ENCODE data around the gene CSNK1D. TPM values are rescaled to one million over a fixed set of nuclear protein-coding genes. Genes with fewer than 3 reads are reported as not detected.

The CSNK1D gene
- 50.3 TPM for total RNA-seq (ENCODE audit: insufficient read depth, low replicate concordance)

DNA sequence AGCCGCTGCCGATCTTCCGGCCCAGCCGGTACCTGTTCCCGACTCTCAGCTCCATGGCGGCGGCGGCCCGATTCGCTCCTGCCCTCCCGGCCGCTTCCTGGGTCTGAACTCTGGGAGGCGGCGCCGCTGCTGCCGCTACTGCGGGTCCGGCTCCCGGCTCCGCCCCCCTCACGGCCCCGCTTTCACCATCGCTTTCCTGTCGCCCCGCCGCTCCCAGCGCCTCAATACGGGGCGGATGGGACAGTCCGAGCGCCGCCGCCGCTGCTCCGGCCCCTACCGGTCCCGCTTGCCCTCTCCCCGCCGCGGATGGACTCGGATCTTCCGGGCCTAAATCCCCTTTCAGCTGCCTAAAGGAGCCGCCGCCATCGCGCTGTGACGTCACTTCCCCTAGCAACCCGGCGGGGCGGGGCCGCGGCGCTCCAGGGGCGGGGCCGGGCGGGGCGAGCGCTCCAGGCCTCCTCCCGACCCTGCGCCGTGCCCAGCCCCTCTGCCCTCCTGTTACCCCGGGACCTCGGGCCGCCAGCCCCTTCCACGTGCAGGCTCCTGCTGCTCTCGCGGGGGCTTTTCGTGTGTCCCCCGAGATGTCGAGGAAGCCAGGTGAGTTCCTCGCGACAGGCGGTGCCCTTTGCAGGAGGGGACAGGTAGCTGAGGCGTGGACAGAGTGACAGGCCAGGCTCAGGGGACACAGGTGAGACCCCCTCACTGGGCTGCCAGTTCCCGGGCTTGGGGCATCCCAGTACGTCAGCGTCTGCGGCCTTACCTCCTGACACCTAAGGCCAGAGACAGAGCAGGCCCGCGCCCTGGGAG, at the start of gene CSNK1D:
TSS of gene CSNK1D (minus strand) at position 374 of the 807 bp plus-strand sequence. CDS start at position 55, 319 bp downstream.
- DNase-seq (ENCODE audit: low spot score) = peak; percentile 94

DNA sequence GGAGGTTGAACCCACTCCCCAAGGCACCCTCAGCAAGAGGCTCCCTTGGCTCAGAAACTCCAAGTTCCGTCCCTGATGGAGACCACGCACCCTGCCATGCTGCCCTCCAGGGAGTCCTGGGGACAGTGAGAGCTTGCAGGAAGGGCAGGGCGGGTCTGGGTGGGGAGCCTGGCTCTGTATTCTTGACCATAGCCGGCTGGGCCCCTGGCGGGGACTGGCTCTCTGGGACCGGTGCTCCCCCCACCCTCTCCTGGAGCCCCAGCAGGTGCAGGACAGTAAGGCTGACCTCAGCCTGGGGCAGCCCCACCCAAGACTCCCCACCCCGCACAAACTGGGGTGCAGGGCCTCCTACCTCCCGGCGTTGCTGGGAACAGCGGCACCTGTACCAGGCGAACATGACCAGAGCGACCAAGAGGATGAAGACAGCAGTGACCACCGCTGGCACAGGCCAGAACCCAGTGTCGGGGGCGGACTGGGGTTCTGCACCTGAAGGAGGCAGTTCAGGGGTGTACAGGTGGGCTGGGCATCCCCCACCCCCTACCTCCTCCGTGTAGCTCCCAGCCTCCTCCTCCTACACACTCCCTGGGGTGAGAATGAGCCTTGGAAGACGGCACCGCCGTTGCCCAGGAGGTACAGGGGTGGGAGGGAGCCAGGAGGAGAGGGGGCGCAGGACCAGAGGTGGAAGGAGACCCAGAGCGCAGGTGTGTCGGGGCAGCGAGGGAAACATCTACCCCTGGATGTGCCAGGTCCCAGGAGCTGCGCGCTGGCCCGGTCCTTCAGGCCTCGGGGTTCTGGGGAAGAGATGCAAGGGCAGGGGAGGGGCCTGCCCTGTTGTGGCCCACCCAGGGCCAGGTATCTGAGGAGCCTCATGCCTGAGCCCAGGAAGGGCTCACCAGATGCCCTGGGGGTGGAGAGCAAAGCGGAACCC, 49.3 kb upstream of the CSNK1D start:
- DNase-seq (ENCODE audit: low spot score) = no peak

DNA sequence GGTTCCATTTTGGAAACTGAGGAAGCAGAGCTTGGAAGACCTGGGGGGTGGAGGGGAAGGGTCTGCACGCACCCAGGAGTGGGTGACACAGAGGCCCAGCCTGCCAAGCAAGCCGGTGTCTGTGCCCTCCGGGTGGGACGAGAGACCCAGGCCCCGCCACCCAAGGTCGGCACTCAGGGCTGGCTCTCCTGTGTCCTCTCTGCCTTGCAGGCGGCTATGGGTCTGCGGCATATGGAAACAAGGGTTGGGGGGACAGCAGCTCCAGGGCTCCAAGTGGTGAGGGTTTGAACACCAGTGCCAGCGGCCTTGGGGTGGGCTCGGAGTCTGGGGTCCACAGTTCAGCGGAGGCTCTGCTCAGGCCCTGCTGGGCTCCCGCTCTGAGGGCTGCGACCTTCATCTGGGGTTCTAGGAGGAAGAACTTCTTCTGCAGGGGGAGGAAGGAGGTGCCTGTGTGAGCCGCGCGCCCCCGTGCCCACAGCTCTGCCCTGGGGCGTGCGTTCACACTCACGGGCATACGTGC, 48.5 kb upstream of the CSNK1D start:
- no peak for DNase-seq (ENCODE audit: low spot score)

DNA sequence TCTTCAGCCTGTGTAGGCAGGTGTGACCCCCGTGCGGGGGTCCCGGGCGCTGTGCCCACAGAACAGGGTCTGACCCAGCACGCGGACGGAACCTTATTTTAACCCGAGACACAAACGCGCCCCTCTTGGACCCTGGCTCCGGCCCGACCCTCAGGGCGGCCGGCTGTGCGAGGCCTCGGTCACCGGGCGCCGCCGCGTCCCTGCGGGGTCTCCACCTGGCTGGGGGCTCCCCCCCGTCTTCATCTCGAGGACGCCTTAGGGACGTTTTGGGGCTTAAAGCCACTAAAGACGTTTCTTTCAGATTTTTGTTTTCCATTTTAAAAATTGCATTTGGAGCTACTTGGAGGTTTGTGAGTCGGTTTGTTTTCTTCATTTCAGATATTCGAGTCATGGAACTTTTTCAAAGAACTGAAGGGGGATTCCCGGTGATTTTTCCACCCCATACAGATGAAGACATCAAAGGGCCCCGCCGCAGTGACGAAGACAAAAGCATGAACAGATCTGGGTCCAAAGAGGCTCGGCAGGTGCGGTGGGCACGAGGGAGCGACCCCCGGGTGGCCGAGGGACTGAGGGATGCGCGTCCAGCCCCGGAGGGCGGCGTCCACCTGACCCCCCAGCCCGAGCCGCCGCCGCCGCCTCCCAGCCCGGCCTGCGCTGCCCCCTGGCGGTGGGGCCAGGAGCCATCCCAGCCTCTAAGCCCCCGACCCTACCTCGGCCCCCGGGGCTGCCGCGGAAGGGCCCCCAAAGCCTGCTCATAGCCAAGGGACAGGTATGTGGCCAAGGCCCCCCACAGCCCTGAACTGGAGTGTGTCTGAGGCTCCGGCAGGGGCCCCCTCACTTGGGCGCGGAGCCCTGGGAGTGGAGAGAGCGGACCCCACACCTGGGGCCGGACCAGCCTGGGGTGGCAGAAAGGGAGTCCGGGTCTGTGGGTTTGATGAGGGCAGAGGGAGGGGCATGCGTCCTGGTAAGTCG, 47.7 kb upstream of the CSNK1D start:
- DNase-seq (ENCODE audit: low spot score) = no peak

DNA sequence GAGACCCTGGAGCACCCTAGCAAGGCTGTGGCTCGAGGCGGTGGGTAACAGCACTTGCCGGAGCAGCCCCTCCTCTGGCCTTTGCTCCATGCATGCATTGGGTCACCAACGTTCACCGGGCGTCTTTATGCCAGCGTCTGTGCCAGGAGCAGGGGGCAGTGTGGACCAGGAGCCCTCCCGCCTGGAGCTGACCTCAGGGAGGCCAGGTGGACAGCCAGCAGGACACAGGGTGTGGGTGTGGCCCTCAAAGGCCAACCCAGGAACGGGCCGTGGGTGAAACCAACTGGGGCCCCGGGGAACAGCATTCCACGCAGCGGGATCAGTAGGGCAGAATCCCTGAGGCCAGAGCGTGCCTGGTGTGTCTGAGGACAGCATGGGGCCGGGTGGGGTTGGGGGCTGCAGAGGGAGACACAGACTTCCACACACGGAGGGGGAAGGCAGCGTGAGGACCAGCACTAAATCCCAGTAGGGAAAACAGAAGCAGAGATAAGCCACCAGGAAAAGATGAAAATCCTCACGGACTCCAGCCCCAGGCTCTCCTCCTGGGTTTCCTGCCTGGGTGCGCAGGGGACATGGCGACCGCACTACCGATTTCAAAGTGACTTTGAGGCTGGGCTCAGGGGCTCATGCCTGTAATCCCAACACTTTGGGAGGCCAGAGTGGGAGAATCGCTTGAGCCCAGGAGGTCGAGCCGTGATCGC, 46.8 kb upstream of the CSNK1D start:
- DNase-seq (ENCODE audit: low spot score) = no peak

DNA sequence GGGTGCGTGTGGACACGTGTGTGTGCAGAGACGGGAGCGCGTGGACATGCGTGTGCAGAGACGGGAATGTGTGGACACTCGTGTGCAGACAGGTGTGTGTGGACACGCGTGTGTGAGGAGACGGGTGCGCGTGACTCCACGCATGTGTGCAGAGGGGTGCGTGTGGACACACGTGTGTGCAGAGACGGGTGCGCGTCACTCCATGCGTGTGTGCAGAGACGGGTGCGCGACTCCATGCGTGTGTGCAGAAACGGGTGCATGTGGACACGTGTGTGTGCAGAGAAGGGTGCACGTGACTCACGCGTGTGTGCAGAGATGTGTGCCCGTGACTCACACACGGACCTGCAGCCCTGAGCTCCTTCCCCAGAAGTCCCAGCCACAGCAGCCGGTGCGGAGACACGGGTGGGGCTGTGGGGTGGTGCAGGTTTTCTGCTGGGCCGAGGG, 46.1 kb upstream of the CSNK1D start:
- no peak for DNase-seq (ENCODE audit: low spot score)

DNA sequence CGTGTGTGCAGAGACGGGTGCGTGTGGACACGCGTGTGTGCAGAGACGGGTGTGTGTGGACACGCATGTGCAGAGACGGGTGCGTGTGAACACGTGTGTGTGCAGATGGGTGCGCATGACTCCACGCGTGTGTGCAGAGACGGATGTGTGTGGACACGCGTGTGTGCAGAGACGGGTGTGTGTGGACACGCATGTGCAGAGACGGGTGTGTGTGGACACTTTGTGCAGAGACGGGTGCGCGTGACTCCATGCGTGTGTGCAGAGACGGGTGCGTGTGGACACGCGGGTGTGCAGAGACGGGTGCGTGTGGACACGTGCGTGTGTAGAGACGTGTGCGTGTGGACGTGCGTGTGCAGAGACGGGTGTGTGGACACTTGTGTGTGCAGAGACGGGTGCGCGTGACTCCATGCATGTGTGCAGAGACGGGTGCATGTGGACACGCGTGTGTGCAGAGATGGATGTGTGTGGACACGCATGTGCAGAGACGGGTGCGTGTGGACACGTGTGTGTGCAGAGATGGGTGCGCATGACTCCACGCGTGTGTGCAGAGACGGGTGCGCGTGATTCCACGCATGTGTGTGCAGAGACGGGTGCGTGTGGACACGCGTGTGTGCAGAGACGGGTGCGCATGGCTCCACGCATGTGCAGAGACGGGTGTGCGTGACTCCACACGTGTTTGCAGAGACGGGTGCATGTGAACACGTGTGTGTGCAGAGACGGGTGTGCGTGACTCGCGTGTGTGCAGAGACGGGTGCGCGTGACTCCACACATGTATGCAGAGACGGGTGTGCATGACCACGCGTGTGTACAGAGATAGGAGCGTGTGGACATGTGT, 45.5 kb upstream of the CSNK1D start:
- no peak for DNase-seq (ENCODE audit: low spot score)

DNA sequence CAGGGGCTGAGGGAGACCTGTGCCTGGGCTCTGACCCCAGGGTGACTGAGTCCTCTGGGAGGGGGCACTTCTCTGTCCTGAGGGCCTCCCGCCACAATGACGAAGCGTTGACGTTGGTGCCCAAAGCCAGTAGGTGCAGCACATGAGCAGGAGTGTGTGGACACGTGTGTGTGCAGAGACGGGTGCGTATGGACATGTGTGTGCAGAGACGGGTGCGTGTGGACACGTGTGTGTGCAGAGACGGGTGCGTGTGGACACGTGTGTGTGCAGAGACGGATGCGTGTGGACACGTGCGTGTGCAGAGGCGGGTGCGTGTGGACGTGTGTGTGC, 44.6 kb upstream of the CSNK1D start:
- no peak for DNase-seq (ENCODE audit: low spot score)

DNA sequence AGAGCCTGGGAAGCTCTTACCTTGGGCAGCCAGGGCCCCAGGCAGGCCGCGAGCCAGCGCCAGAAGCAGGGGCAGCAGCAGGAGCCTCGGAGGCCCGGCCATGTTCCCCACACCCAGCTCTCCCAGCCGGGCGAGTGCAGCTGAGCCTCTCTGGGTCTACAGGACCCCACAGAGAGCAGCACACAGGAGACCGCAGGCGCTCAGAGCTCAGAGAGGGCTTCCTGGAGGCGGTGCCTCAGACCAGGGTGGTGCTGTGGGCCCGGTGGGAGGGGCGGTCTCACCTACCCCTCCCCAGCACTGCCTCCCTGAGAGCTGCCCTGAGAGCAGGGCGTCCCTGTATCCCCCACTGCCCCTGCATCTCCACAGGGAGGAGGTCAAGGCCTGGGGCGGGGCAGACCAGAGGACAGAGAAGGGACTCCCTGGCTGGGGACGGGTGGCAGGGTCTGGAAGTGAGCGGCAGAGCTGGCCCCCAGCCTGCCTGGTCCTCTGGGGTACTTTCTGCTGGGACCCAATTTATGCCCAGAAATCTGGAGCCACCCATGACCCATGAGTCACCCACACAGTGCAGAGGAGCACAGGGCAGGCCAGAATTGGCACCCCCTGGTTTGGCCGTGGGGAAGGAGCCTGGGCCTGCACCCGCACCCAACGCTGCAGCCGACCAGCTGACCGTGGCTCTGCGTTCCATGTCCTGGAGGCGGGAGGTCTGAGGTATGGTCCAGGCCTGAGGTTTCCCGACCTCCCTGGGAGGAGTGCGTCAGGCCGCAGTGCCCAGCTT, 44.1 kb upstream of the CSNK1D start, which contains the start of gene CD7:
TSS of gene CD7 (minus strand) at position 215 of the 775 bp plus-strand sequence. CDS start at position 102, 113 bp downstream.
- no peak for DNase-seq (ENCODE audit: low spot score)

DNA sequence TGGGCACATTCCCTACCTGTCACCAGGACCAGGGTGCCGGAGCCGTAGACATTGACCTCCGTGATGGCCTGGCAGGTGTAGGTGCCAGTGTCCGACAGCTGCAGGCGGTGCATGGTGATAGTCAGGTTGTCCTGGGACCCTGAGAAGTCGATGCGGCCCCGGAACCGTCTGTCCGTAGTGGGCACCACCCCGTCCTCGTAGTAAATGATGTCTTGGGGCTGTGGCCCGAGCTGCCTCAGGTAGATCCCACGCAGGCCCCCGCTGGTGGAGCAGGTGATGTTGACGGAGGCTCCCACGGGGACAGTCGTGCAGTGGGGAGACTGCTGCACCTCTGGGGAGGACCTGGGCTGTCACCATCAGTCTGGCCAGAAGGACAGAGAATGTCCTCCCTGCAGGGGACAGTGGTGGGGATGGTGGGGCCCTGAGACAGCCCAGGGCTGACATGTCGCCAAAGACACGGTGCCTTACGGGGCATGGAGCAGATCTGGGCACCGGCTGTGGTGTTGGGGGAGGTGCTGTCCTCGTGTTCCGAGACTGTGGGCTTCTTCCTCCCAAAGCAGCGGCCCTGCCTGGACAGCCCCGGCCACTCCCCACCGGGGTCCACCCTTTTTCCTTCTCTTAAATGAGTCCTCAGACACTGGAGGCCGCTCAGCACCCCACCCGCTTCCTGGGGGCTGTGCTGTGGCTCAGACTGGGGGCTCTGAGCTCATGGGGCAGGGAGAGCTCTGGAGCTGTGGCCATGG, 43.3 kb upstream of the CSNK1D start:
- no peak for DNase-seq (ENCODE audit: low spot score)

DNA sequence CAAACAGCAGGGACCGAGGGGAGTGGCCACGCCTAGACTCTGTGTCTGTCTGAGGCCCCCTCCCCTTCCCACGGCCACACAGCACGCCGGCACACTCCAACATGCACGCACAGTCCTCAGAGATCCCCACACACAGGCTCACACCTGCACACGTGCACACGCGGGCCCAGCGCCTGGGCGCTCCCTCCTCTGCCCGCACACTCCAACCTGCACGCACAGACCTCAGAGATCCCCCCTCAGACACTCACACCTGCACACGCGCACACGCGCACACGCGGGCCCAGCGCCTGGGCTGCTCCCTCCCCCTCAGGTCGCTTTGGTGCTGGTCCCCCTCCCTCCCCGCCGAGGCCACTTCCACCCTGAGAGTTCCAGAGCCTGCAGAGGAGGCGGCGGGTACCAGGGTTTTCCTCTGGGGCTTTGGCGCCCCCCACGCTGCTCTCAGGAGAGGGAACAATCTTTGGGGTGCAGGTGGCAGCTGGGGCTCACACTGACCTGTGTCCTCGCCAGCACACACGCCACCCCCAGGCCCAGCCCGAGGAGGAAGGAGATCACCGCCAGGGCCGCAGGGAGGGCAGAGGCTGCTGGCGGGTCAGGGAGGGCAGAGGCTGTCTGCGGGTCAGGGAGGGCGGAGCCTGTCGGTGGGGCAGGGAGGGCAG, 42.3 kb upstream of the CSNK1D start:
- no peak for DNase-seq (ENCODE audit: low spot score)

DNA sequence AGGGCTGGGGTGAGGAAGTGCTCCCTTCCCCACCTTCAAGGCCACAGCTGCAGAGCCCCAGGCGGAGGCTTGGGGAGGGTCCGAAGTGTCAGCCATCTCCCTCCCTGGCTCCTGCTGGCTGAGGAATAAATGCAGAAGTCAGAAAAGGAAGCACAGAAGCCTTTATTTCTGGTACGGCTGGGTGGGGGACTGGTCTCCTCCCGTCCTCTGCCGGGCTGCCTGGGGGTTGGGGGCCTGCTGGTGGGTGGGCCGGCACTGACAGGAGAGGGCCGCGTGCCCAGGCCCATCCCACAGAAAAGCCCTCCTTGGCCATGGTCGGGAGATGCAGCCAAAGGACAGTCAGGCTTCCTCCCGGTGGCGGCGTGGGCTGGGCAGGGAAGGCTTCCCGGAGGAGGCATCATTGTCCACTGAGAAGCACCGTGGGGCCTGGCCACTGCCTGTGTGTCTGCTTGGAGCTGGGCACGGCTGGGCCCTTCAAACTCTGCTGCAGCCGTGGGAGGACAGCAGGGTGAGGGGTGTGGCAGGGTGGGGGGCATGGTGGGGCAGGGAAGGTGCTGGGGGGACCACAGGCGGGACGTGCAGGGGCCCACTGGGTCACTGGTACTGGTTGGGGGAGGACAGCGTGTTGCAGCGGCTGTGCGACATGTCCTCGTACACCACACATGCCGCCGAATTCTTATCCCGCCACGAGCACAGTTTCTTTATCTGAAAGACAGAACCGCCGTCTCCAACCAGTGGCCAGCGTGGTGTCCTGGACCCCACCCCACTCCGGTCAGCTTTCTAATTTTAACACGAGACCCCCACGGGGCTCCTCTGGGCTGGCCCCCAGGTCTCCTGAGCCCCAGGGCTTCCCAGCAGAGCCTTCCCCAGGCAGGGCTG, 41.5 kb upstream of the CSNK1D start:
- DNase-seq (ENCODE audit: low spot score) = no peak

DNA sequence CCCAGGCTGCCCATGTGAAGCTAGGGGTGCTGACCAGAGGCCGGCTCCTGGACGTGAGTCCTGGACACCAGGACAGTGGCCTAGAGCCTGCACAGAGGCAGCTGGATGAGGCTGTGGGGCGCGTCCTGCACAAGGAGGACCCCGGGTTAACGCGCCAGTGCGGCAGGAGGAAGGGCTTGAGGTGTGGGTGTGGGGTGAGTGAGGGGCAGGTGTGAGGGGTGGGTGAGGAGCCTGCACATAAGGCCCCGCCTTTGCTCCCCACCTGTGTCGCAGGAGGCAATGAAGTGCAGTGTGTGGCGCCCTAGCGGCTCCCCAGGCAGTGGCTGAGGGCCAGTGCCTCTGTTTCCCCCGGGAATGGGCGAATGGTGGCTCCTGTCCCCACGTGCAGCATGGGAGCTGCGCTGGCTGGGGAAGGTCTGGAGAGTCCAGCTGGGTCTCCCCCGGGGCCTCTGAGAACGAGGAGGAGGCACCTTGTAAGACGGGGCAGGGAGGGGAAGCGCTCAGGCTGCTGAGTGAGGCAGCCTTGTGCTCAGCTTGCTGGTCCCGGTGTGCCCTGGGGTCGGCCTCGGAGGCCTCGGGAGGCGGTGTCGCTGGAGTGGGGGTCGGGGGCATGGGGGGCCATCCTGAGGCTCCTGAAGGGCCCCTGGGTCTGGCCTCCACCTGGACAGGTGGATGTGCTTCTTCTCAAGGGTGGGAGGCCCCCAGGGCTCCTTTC, 40.7 kb upstream of the CSNK1D start:
- DNase-seq (ENCODE audit: low spot score) = no peak

DNA sequence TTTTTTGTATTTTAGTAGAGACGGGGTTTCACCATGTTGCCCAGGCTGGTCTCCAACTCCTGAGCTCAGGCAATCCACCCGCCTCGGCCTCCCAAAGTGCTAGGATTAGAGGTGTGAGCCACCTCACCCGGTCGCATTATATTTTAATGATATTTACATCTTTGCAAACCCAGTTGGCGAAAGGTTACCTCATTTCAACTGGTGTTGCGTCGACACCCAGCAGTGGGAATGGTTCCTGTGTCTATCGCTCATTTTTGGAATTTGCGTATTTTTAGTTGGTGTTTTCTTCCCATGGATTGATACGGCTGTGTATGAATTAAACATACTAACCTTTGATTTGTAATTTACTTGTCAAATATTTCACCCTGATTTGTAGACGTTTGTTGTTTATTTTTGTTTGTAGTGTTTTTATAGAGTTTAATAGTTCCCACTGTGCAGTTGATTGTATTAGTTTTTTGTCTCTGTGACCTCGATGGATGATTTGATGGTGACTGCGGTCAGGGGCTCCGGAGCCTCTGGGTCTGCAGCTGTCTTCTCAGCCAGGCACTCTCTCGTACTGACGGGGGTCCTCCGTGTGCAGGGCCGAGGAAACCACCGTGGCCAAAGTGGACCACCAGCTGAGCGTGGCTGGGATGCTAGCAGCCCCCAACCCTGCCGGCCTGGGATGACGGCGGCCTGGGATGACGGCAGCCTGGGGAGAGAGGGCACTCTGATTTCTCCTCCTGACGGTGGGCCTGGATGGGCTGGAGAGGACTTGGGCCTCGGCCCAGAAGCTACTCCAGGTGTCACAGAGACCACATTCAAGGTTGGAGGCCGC, 39.9 kb upstream of the CSNK1D start:
- no peak for DNase-seq (ENCODE audit: low spot score)

DNA sequence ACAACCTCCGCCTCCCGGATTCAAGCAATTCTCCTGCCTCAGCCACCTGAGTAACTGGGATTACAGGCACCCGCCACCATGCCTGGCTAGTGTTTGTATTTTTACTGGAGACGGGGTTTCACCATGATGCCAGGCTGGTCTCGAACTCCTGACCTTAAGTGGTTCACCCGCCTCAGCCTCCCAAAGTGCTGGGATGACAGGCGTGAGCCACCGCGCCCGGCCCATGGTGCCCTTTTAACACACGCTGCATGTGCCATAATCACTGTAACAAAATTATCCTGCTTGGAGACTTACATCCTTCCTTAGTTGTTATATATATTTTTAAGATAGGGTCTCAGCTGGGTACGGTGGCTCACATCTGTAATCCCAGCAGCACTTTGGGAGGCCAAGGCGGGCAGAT, 38.5 kb upstream of the CSNK1D start:
- no peak for DNase-seq (ENCODE audit: low spot score)

Measured in umbilical cord (tissue), 2 donors.